Ramos (cell line): ENCODE results near the gene BICD2.
"Not testable (repeated sequence)": the region's sequence is repeated elsewhere in the genome, so short reads cannot be mapped to it uniquely, and the experiment has no call there.

Experiments
- in situ Hi-C: fragments of 300-500 bp; cut with MboI; formaldehyde crosslinking; loops from one replicate; pipeline ENCODE4 v1.14.3; 2022; ENCODE audit warnings: low sequenced_read_pairs; ENCODE audit not compliant: unreplicated experiment

The BICD2 gene

DNA sequence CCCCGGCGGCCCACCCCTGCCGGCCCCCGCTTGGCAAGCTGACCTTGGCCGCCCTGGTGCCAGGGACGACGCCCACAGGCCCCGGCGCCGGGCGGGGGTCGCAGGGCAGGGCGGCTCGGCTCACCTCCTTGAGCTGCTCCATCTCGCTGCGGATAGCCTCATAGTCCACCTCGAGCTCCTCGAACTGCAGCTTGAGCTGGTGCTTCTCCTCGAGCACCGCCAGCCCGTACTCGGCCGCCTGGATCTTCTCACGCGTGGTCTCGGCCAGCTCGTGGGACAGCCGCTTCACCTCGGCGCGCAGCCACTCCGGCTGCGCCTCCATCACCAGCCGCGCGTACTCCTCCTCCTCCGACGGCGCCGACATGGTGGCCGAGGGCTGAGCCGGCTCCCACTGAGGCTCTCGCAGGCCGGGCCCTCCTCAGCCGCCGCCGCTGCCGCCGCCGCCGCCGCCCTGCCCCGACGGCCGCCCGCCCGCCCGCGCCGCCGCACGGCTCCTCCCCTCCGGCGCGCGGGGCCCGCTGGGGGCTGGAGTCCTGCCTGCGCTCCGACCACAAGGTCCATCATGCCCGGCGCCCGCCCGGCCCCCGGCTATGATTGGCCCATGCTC is at the start of gene BICD2:
BICD2 (minus strand) TSS at position 453 of the 607 bp plus-strand sequence; CDS start at position 364, 89 bp downstream.
- in situ Hi-C loops, result no loop called here

DNA sequence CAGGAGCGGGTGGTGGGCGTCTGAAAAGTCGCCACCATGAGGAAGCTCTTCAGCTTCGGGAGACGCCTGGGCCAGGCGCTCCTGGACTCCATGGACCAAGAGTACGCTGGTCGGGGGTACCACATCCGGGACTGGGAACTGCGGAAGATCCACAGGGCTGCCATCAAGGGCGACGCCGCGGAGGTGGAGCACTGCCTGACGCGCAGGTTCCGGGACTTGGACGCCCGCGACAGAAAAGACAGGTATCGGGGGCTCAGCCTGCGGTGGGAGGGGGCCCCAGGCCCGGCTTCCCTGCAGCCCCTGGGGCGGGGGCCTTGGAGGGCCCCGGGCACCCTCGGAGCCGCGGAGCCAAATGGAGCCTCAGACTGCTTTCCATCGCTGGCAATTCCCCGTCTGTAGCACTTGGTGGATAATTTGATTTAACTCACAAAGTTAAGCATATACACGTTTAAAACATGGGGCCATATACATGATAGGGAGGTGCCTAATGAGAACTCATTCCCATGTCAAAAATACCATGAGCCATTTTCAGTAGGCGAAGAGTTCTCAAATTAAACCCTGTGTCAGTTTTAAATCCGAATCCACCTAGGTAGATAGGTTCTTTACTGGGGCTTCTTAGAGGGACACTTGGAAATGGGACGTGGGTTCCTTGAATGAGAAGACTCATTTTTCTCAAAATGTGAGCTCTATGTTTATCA is 45.1 kb upstream of the BICD2 start:
- in situ Hi-C loops, result not testable (repeated sequence)

DNA sequence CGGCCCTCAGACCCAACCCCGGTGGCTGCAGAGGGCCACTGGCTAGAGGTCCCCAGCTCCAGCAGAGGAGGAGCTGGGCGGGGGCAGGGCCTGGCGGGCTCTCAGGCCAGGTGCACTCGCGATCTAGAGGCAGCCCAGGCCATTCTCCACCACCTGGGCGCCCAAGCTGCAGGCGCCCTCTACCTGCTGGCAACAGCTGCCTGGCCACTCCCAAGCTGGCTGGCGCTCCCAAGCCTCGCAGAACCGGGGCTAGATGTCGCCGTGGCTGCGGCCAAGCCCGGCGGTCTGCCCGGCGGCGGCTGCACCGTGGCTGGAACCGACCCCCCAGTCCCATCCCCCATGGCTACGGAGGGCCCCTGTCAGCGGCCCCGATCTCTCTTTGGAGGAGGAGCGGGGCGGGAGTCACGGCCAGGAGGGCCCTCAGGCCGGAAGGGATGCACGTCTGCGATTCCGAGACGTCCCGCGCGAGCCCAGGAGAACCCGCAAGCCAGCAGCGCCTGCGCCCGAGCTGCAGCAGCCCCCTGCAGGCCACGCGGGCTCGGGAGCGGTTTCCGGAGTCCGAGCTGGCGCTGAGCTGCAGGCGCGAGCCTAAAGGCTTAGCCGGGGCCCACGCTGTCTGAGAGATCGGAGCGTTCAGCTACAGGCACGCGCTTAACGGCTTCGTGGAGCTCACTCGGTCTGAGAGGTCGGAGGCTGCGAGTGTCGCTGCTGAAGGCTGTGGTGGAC is 44.3 kb upstream of the BICD2 start:
- in situ Hi-C loops, result no loop called here

DNA sequence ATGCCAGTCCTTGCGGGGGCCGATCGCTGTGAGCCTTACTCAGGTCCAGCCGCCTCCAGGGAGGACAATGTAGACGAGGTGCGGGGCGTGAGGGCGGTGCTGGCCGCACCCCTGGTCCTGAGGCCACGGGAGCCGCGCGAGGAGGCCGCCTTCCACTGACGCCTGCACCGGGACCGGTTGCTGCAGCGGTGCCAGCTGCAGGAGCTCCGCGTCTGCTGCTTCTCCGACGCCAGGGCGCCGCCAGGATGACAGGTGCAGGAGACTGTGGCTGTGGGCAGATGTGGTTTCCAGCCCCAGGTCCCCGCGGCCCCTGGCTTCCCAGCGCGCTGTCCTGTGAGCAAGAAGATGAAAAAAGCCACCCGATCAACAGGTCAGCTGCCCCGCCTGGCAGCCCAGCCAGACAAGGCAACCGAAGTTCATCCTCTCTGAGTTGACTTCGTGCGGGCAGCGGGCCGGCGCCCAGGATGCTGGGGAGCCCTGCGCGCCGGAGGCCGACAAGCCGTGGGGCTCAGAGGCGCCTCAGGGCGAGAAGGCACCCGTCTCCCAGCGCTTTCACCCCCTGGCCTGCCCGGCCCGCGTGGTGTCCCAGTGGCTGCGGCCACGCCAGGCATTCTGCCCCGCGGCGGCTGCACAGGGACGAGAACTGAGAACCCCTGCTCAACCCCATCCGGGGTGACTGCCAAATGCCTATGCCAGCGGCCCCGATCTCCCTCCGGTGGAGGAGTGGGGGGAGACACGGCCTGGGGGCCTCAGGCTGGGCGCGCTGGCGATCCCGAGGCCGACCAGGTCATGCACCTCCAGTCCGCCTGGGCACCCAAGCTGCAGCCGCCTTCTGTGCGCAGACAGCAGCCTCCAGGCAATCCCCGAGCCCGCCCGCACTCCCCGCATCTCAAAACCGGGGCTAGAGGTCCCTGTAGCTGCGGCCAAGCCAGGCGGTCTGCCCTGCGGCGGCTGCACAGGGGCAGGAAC is 43.4 kb upstream of the BICD2 start:
- in situ Hi-C loops, result no loop called here

DNA sequence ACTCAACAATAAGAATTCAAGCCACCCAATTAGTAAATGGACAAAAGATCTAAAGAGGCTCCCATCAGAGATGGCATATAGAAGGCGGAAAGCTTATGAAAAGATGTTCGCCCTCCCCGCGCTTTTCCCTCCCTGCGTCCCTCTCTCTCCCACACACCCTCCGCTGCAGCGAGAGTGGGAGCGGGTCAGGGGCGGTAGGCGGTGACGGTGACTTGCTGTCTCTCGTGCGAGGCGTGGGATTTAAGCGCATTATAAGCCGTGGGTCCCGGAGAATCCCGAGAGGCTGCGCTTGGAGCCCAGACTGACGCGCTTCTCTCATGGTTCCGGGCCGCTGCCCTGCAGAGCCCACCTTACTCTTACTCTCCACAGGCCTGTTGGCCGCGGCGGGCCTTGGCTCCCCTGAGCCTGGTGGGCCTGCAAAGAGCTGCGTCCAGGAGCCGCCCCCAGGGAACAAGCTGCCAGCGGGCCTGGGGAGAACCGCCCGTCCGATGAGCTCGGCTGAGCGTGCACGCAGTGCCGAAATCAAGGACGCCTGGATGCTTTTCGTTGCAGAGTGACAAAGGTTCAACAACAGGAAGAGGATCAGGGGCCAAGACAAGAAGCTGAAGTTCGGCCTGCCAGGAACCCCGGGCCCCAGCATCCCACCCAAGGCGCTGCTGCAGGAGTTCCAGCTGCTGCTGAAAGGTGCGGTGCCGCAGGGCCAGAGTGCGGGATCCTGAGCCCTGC is 42.6 kb upstream of the BICD2 start:
- in situ Hi-C loops, result no loop called here

DNA sequence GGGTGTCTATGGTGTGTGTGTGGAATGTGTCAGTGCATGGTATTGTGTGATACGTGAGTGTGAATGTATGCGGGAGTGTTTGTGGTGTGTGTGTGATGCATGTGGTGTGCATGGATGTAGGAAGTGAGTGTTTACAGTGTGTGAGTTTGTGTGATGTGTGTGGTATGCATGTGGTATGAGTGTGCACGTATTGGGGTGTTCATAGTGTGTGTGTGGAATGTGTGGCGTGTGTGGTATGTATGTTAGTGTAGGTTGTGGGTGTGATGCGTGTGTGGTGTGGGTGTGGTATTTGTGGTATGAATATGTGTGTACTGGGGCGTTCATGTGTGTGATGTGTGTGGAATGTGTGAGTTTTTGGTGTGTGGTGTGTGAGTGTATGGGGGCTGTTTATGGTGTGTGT is 40.1 kb upstream of the BICD2 start:
- in situ Hi-C loops, result no loop called here

DNA sequence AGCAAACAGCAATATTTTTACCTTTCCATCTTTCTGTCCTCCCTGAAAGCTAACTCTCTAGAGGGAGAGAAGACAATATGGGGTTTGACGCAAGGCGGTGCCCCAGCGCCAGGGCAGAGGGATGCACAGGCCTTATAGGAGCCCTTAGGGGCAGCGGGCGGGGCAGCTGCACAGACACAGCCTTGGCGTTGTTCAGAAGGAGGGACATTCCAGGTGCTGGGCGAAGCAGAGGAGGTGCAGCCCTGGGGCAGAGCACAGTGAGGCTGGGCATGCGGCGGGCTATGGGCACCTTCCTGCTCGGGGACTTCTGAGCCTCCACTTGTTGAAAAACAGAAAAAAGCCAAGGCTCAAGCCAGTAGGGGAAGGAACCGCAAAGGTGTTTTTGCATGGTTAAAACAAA is 33.7 kb upstream of the BICD2 start:
- in situ Hi-C loops, result loop anchor here (10.0 kb wide), 1 partner anchor 664 kb away; no protein-coding TSS in a partner anchor

DNA sequence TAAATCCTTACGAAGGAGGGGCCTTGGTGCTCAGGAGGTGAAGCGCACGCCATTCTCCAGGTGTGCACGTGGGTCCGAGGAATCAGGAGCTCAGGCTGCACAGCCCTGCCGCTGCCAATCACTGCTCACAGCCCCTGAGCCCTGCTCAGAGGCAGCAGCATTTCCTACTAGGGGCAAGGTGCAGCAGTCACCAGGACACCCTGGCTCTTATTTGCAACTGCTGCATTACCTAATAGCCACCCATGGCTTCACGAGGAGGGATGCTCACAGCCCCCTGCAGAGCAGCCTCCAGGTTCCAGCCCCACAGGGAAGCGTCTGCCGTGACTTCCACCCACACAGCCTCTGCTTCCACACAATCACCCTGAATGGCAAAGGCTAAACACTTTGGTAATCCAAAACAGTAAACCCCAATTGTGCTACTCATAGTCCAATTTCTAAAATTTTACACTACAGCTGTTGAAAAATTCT is 31.7 kb upstream of the BICD2 start:
- in situ Hi-C loops, result loop anchor here (10.0 kb wide), 1 partner anchor 662 kb away; no protein-coding TSS in a partner anchor

DNA sequence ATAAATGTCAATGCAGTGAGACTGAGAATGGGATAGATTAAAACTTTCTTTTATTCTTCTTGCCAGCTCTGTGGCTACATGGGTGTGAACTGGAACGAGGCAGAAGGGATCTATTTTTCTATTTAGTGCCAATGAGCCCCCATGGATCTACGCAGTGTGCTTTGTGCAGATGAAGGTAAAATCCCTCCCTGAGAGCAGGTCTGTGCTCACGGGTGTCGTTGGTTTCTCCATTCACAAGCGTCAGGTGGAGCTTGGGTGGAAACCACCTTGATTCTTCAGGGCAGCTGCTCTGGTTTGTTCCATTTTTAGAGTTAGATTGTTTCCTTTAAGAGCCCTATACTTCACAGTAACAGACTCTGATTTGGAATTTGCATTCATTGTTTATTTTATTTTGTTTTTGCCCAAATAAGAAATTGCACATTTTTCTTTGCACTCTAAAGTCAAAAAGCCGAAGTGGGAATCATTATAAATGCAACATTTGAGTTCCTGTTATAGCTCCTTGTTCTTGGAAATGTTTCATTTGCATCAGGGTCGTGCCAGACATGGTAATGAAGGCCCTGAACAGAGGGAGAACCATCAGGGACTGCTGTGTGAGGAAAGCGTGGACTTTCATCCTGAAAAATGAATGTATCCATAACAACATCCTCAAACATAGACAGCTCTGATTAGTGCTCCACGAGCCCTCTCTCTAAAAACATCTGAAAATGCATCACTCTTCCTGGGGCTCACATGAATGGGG is 31.1 kb upstream of the BICD2 start:
- in situ Hi-C loops, result loop anchor here (10.0 kb wide), 1 partner anchor 661 kb away; no protein-coding TSS in a partner anchor

DNA sequence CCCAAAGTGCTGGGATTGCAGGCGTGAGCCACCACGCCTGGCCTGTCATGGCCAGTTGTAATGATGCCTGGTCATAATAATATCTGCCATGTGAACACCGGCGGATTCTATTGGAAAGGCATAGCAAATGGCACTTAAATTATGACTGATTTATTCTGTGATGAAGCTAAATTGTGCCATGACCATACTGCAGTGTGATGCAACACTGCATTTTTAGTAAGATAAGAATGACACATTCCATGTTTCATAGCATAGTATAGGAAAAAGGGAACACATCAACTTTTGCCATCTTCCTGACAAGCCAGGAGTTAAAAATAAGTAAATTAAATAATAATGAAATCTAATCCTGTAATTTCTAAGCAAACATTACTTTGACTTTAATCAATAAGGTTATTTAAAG is 30.4 kb upstream of the BICD2 start:
- in situ Hi-C loops, result loop anchor here (10.0 kb wide), 1 partner anchor 660 kb away; no protein-coding TSS in a partner anchor

DNA sequence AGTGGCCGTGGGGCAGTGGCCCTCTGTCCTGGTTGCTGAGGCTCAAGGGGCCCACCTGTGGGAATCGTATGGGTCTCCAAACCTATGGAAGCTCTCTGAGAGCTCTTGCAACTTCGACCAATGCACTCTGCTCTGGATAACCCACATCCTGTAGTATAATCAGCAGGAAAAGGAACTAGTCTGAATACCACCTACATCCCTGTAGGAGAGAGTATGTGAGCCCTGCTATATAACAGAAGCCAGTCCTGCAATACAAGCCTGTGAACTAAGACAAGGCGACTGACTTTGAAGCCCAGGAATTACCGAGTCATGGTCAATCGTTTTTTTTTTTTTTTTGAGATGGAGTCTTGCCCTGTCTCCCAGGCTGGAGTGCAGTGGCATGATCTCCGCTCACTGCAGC is 29.8 kb upstream of the BICD2 start:
- in situ Hi-C loops, result loop anchor here (10.0 kb wide), 1 partner anchor 660 kb away; no protein-coding TSS in a partner anchor

DNA sequence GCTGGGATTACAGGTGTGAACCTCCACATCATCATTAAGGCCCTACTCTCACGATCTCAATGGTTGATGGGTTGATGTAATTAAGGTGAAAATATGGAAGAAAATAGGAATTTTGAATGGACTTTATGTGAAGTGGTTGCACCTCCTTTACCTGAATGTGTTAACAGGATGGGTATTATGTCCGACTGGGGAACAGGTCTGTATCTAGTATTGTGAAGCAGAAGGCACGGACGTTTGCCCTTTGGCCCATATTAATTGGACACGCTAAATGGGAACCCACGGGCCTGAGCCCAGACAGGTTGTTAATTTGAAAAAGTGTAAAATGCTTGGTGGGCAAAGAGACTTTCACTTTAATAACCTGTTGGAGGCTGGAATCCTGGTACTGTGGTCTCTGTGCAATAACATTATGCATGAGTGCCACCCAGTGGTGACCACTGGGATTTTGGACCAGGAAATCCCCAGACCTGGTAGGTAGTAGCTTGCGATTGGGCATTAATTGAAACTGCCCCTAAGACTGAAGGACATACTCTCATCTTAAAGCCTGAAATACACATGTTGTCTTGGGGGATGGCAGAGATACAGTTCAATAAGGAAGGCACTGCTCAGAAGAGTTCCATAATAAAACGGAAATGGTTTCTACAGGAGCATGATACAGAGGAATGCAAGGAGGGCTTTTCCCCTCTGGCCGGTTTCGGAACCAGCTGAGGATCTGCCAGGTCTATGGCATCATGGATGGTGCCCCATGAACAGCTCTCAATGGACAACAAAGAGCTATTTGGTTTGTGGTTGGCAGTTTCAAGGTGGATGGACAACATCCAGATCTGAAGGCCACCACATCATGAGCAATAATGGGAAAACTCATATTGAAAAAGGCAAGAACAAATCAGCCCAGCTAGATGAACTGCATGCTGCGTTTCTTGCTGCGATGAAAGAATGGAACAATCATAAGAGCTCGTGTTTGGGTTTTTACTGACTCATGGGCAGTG is 26.2 kb upstream of the BICD2 start:
- in situ Hi-C loops, result loop anchor here (10.0 kb wide), 1 partner anchor 656 kb away; no protein-coding TSS in a partner anchor

DNA sequence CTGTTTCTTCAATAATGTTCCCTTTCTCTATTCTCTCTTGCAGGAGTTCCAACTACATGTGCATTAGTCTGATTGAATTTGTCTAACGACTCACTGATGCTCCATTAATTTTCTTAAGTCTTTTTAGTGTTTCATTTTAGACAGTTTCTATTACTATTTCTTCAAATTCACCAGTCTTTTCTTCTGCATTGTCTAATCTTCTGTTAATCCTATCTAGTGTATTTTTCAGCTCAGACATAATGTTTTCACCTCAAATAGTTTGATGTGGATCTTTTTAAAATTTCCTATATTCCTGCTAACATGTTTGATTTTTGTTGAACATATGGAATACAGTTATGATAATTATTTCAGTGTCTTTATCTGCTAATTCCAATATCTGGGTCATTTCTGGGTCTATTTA is 21.7 kb upstream of the BICD2 start:
- in situ Hi-C loops, result loop anchor here (5.0 kb wide), 1 partner anchor 69 kb away; no protein-coding TSS in a partner anchor

DNA sequence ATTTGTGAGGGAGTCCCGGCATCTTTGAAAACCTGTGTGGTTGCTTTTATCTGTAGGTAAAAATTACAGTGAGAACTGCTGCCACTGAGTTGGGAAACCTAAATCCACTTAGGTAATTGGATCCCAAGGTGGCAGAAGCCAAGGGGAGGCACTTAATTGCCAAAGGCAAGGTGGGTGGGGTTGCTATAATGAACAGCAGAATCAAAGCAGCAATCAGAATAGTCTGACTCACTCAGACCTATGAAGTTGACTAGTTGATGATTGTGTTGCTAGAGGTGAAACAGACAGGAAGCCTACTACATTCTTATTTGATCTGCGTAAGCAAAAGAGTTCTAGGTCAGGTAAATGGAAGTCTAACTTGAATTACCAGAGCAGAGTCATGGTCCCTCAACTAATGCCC is 17.3 kb upstream of the BICD2 start:
- in situ Hi-C loops, result no loop called here

DNA sequence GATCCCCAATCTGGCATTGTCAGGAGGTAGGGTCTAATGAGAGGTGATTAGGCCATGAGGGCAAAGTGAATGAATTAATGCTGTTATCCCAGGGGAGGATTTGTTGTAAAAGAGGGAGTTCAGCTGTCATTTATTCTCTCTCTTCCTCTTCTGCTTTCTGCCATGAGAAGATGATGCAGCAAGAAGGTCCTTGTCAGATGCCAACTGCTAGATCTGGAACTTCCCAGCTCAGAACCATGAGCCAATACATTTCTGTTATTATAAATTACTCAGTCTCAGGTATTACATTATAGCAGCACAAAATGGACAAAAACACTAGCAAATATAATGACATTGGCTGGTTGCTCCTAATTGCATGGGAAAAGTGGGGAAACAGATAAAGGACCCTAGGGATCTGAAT is 15.6 kb upstream of the BICD2 start:
- in situ Hi-C loops, result no loop called here

DNA sequence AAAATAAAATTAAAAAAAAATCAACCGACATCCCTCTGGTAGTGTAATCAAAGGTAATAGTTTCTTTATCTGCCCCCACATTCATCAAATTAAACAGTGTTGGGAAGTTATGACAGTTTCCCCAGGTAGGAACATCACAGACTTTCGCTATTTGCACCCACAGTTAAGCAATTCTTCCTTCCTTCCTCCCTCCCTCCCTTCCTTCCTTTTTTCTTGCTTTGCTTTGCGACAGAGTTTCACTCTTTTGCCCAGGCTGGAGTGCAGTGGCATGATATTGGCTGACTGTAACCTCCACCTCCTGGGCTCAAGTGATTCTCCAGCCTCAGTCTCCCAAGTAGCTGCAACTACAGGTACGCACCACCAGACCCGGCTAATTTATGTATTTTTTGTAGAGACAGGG is 10.8 kb upstream of the BICD2 start:
- in situ Hi-C loops, result no loop called here

DNA sequence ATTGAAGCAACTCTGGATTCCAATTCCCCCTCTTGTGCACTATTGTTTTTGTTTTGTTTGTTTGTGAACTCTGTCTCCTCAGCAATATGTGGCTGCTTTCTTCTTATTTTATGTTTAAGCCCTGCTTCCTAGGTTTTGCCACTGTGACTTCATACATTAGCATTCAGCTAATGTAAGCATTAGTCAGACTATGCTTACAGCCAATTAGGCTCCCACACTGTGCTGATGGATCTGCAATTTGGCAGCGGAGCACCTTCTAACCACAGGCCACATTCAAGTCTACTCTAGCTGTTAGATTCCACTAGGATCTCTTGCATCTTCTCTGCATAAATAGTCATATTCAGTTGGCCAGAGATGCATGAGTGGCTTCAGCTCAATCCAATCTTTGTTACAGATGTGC is 9.6 kb upstream of the BICD2 start:
- in situ Hi-C loops, result no loop called here
